ENCODE results near the gene FRMD4A.
"Not testable (repeated sequence)": the region's sequence is repeated elsewhere in the genome, so short reads cannot be mapped to it uniquely, and the experiment has no call there.

FRMD4A gene

GRCh38 chr10:13733071-13733470, 597.7 kb downstream of the FRMD4A start:
- DNase-seq, result no peak

- no peak for DNase-seq
Measured at GRCh38 chr10:13732465-13732881, 598.3 kb downstream of the FRMD4A start.

- DNase-seq, result no peak
Measured at GRCh38 chr10:13731799-13732198, 598.9 kb downstream of the FRMD4A start.

- no peak for DNase-seq
Measured at GRCh38 chr10:13730956-13731355, 599.8 kb downstream of the FRMD4A start.

- DNase-seq, result no peak
Measured at GRCh38 chr10:13730306-13730652, 600.4 kb downstream of the FRMD4A start.

GRCh38 chr10:13729586-13730305, 601.0 kb downstream of the FRMD4A start:
- no peak for DNase-seq

- DNase-seq, result no peak
Measured at GRCh38 chr10:13728898-13729535, 601.7 kb downstream of the FRMD4A start.

- no peak for DNase-seq
Measured at GRCh38 chr10:13725594-13725993, 605.1 kb downstream of the FRMD4A start.

GRCh38 chr10:13724484-13724883, 606.2 kb downstream of the FRMD4A start:
- no peak for DNase-seq

GRCh38 chr10:13722747-13723653, 607.7 kb downstream of the FRMD4A start:
- no peak for DNase-seq

- no peak for DNase-seq
Measured at GRCh38 chr10:13721486-13721885, 609.2 kb downstream of the FRMD4A start.

GRCh38 chr10:13720699-13721098, 610.0 kb downstream of the FRMD4A start:
- DNase-seq, result no peak

GRCh38 chr10:13719425-13719824, 611.3 kb downstream of the FRMD4A start:
- no peak for DNase-seq

- DNase-seq, result no peak
Measured at GRCh38 chr10:13718820-13719219, 611.9 kb downstream of the FRMD4A start.

GRCh38 chr10:13717936-13718772, 612.6 kb downstream of the FRMD4A start:
- DNase-seq, result peak; percentile 25

- DNase-seq, result no peak
Measured at GRCh38 chr10:13717571-13717935, 613.2 kb downstream of the FRMD4A start.

- DNase-seq, result no peak
Measured at GRCh38 chr10:13716081-13717071, 614.3 kb downstream of the FRMD4A start.

- DNase-seq, result not testable (repeated sequence)
Measured at GRCh38 chr10:13715596-13715995, 615.1 kb downstream of the FRMD4A start.

- DNase-seq, result no peak
Measured at GRCh38 chr10:13715100-13715499, 615.6 kb downstream of the FRMD4A start.

- no peak for DNase-seq
Measured at GRCh38 chr10:13712837-13713581, 617.7 kb downstream of the FRMD4A start.

GRCh38 chr10:13712476-13712836, 618.3 kb downstream of the FRMD4A start:
- no peak for DNase-seq

Measured in central memory CD4-positive, alpha-beta T cell (primary cell).